GM18505 (cell line): ENCODE results near the gene ASF1A.

Experiments
- ATAC-seq: cut with Tn5 transposase; IDR thresholded peaks from one replicate; pipeline ENCODE4 v1.9.1; 2021; ENCODE audit not compliant: unreplicated experiment
- POLR2A ChIP-seq: IDR thresholded peaks from 4 replicates; pipeline ENCODE4 v1.6.1; 2011; ENCODE audit warnings: borderline replicate concordance; ENCODE audit not compliant: insufficient read depth, insufficient read length; ENCODE audit errors: extremely low read depth

ASF1A gene

DNA sequence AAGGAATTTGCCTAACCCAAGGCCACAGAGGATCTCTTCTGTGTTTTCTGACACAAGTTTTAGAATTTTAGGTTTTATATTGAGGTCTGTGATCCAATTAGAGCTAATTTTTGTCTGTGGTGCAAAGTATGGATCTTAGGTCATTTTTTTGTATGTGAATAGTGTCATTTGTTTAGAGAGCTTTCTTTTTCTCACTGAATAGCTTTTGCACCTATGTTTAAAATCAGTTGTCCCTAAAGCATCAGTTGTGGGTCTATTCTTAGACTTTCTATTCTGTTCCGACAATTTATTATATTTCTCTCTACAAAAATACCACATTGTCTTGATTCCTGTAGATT, 41.3 kb downstream of the ASF1A start:
- no peak for TF ChIP-seq POLR2A
- peak; percentile 9 for ATAC-seq

DNA sequence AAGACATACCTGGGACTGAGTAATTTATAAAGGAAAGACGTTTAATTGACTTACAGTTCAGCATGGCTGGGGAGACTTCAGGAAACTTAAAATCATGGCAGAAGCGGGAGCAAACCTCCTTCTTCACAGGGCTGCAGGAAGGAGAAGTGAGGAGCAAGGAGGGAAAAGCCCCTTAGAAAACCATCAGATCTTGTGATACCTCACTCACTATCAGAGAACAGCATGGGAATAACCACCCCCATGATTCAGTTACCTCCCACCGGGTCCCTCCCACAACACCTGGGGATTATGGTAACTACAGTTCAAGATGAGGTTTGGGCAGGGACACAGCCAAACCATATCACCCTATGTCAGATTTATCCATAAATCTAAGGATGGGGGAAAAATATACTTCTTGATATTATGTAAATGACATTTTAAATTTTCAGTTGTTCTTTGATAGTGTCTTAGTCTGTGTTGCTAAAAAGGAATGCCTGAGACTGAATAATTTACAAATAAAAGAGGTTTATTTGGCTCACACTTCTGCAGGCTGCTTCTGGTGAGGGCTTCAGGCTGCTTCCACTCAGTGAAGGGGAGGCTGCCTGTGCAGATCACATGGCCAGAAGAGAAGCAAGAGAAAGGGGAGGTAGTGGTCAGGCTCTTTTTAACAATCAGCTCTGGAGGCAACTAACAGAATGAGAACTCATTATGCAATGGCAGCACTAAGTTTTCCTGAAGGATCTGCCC, 42.2 kb downstream of the ASF1A start:
- TF ChIP-seq POLR2A = no peak
- no peak for ATAC-seq

DNA sequence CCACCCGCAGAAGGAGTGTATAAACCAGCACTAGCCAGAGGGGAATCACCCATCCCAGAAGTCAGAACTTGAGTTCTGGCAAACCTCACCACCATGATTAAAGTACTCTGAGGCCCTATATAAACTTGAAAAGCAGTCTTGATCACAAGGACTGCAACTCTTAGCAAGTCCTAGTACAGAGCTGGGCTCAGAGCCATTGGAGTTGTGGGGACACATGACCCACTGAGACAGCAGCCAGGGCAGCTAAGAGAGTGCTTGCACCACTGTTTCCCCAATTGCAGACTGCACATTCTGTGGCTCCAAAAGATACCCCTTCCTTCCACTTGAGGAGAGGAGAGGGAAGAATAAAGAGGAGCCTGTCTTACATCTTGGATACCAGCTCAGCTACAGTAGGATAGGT, 45.7 kb downstream of the ASF1A start:
- no peak for TF ChIP-seq POLR2A
- no peak for ATAC-seq

DNA sequence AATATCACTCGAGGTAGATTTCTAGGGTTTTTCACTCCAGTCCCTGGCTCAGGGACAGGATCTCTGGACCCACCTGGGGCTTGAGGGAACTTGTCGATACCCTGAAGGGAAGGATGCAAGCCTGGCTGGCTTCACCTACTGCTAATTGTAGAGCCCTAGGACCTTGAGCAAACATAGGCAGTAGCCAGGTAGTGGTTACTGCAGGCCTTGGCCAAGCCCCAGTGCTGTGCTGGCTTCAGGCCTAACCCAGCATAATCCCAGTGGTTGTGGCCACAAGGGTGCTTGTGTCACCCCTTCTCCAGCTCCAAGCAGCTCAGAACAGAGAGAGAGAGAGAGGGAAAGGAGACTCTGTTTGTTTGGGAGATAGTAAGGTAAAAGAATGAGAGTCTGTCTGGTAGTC, 46.8 kb downstream of the ASF1A start:
- no peak for TF ChIP-seq POLR2A
- no peak for ATAC-seq

DNA sequence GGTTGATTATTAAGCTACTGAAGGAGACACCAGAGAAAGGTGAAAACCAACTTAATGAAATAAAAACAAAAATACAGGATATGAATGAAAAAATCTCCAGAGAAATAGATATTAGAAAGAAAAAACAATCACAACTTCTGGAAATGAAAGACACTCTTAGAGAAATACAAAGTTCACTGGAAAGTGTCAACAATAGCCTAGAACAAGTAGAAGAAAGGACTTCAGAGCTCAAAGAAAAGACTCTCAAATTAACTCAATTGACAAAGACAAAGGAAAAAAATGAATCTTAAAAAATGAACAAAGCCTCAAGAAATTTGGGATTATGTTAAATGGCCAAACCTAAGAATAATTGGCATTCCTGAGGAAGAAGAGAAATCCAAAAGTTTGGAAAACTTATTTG, 51.3 kb downstream of the ASF1A start:
- TF ChIP-seq POLR2A = no peak
- ATAC-seq = no peak

DNA sequence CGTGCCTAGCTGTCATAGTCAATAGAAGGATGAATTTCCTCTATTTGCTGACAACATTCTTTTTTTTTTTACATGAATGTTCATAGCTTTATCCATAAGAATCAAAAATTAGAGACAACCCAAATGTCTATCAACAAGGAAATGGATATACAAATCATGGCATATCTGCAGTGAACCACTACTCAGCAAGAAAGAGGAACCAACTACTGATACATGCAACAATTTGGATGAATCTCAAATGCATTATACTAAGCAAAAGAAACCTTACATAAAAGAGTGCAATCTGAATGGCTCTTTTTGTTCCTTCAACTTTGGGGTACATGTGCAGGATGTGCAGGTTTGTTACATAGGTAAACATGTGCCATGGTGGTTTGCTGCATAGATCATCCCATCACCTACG, 58.7 kb downstream of the ASF1A start:
- ATAC-seq = peak; percentile 59

DNA sequence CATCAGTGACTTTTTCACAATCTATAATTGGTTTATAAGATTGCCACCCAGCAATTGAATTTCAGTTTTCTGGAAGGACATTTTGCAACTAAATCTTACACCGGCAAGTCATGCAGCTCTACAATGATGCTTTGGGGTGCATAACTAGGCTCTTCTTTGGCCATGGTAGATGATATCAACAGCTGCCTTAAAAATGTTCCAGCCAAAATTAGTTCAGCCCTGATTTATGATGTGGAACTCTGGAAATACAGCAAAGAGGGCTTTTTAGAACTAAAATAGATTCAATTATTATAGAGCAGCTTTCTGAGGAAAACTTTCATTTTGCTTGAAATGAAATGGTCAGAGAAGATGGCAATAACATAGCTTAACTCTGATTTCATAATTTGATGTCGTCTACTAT, 59.4 kb downstream of the ASF1A start:
- no peak for TF ChIP-seq POLR2A
- ATAC-seq = no peak

More for the DNA sequence above, 58.7 kb downstream of the ASF1A start:
- no peak for TF ChIP-seq POLR2A
